HepG2 (cell line): ENCODE measurements around the gene CLDND2. TPM values are rescaled to one million over a fixed set of nuclear protein-coding genes. Genes with fewer than 3 reads are reported as not detected.

Experiments
- ATAC-seq: fragments of 200-7000 bp; cut with Tn5 transposase; 3 replicates; pipeline ENCODE4 v1.9.1; 2020; ENCODE audit warnings: mild to moderate bottlenecking, moderate library complexity
- BruUV-seq: library from RNA; stranded (reverse); fragments of 400-500 nt; replicated peaks from 2 replicates; lab custom pipeline; 2021; lab: Mats Ljungman, UMichigan
- CTCF ChIA-PET: fragments of 300-600 bp; formaldehyde crosslinking; extraction: SDS; loops from one replicate; lab custom pipeline; 2021; ENCODE audit warnings: low total read pairs, inconsistent platforms, low intra/inter-chr PET ratio; lab: Yijun Ruan, JAX
- POLR2A ChIA-PET: fragments of 350-600 bp; sonication (Branson Sonifier 250); formaldehyde crosslinking; loops from one replicate; lab custom pipeline; 2020; ENCODE audit warnings: antibody characterized with exemption, inconsistent platforms; lab: Yijun Ruan, JAX
- DNase-seq: peaks from one replicate; pipeline ENCODE4 v3.0.0-alpha.2; 2015; ENCODE audit warnings: low spot score
- FAIRE-seq: peaks from 3 replicates; lab custom pipeline; 2011; peaks lifted over from hg19 to GRCh38; lab: Jason Lieb, UNC
- H2AFZ ChIP-seq: one replicate; pipeline ENCODE4 v1.6.1; 2011; ENCODE audit warnings: low read length, inconsistent platforms
- H3K27ac ChIP-seq: fragments of 300-600 bp; 3 replicates; pipeline ENCODE4 v1.8.0; 2011; ENCODE audit warnings: mixed run types, mild to moderate bottlenecking, mixed read lengths, low read length, inconsistent platforms; ENCODE audit not compliant: insufficient read depth; ENCODE audit errors: extremely low read length
- H3K27me3 ChIP-seq, 2 experiments: fragments of 200-600 bp in 1 of 2; 2 replicates in 1 of 2; 3 replicates in 1 of 2; pipeline versions ENCODE4 v1.6.0 to v1.8.0; 2011; ENCODE audit warnings: low read length in 2 of 2, mild to moderate bottlenecking in 2 of 2, moderate library complexity in 2 of 2, inconsistent platforms in 1 of 2; ENCODE audit not compliant: insufficient read depth in 2 of 2, control insufficient read depth in 1 of 2
- H3K36me3 ChIP-seq, 2 experiments: fragments of 200-600 bp in 1 of 2; replicated peaks in 1 of 2; 2 replicates in 1 of 2; 3 replicates in 1 of 2; pipeline versions ENCODE4 v1.5.1 to v1.8.0; 2011; ENCODE audit warnings: low read length in 2 of 2, inconsistent platforms in 1 of 2; ENCODE audit not compliant: insufficient read depth in 2 of 2, control insufficient read depth in 1 of 2
- H3K4me1 ChIP-seq: 2 replicates; pipeline ENCODE4 v1.5.1; 2012; ENCODE audit warnings: low read length, inconsistent platforms; ENCODE audit not compliant: insufficient read depth
- H3K4me2 ChIP-seq: 2 replicates; pipeline ENCODE4 v1.6.0; 2011; ENCODE audit warnings: low read depth, low read length, inconsistent platforms
- H3K4me3 ChIP-seq, 3 experiments: fragments of 200-600 bp in 1 of 3; sonication (generic), shearing (Covaris generic) in 1 of 3; replicated peaks in 1 of 3; 2 replicates each; pipeline ENCODE4 v1.5.1; 2011 to 2016; ENCODE audit warnings: low read length in 3 of 3, inconsistent platforms in 2 of 3, low read depth in 2 of 3, mild to moderate bottlenecking in 2 of 3, control low read depth in 1 of 3, mixed read lengths in 1 of 3; ENCODE audit not compliant: insufficient read depth in 1 of 3
- H3K79me2 ChIP-seq: one replicate; pipeline ENCODE4 v1.6.1; 2011; ENCODE audit warnings: low read length, inconsistent platforms; ENCODE audit not compliant: insufficient read depth
- H3K9ac ChIP-seq: 2 replicates; pipeline ENCODE4 v1.6.0; 2011; ENCODE audit warnings: mild to moderate bottlenecking, low read depth, low read length, inconsistent platforms; ENCODE audit not compliant: insufficient read depth
- H3K9me3 ChIP-seq: 2 replicates; pipeline ENCODE4 v1.5.1; 2012; ENCODE audit warnings: mild to moderate bottlenecking, low read length
- H4K20me1 ChIP-seq: 2 replicates; pipeline ENCODE4 v1.6.0; 2011; ENCODE audit warnings: inconsistent platforms, mild to moderate bottlenecking, low read length, moderate library complexity; ENCODE audit not compliant: insufficient read depth
- BRCA1 ChIP-seq: sonication (generic); formaldehyde crosslinking; IDR thresholded peaks from 2 replicates; pipeline ENCODE4 v1.4.0; 2020; ENCODE audit warnings: missing genetic modification reagents
- DNMT1 ChIP-seq: sonication (generic); formaldehyde crosslinking; IDR thresholded peaks from 2 replicates; pipeline ENCODE4 v1.5.1; 2020; ENCODE audit warnings: mild to moderate bottlenecking, missing genetic modification reagents
- MIER2 ChIP-seq: IDR thresholded peaks from 2 replicates; pipeline ENCODE4 v1.6.1; 2016; ENCODE audit warnings: missing biosample characterization, missing genetic modification reagents
- RORA ChIP-seq: sonication (generic); formaldehyde crosslinking; IDR thresholded peaks from 2 replicates; pipeline ENCODE4 v1.5.0; 2020; ENCODE audit warnings: mild to moderate bottlenecking, missing genetic modification reagents, moderate library complexity
- SIN3A ChIP-seq: IDR thresholded peaks from 2 replicates; pipeline ENCODE4 v1.6.1; 2011; ENCODE audit warnings: low read depth, mild to moderate bottlenecking, control low read depth, low read length, borderline replicate concordance
- ZBTB40 ChIP-seq, 2 experiments: fragments of 450-650 bp in 1 of 2; sonication (generic) in 1 of 2; formaldehyde crosslinking in 1 of 2; IDR thresholded peaks; 2 replicates each; pipeline versions ENCODE4 v1.6.1 to v1.8.0; 2016 to 2022; ENCODE audit warnings: antibody characterized with exemption in 1 of 2, mild to moderate bottlenecking in 1 of 2, missing genetic modification reagents in 1 of 2
- ZFP41 ChIP-seq: sonication (generic); formaldehyde crosslinking; IDR thresholded peaks from 2 replicates; pipeline ENCODE4 v1.4.0; 2020; ENCODE audit warnings: mild to moderate bottlenecking, missing genetic modification reagents, borderline replicate concordance
- ZNF160 ChIP-seq: sonication (generic); formaldehyde crosslinking; IDR thresholded peaks from 2 replicates; pipeline ENCODE4 v1.8.0; 2022; ENCODE audit warnings: mild to moderate bottlenecking, inconsistent platforms, missing genetic modification reagents
- ZNF570 ChIP-seq: sonication (generic); formaldehyde crosslinking; IDR thresholded peaks from 2 replicates; pipeline ENCODE4 v1.4.0; 2020; ENCODE audit warnings: mild to moderate bottlenecking, missing genetic modification reagents, borderline replicate concordance
- ZNF597 ChIP-seq: sonication (generic); formaldehyde crosslinking; IDR thresholded peaks from 2 replicates; pipeline ENCODE4 v1.5.0; 2020; ENCODE audit warnings: missing genetic modification reagents
- WGBS: methylation state at CpG from one replicate; pipeline ENCODE4 v1.1.6; 2017; ENCODE audit warnings: low lambda C conversion rate; 5-methylcytosine and 5-hydroxymethylcytosine counted together
- in situ Hi-C: cut with HindIII; loops from 2 replicates; pipeline ENCODE4 v1.10.0; 2017; ENCODE audit warnings: low pct_unique_long_range_greater_than_20kb; ENCODE audit not compliant: extremely low pct_ligation_motif_present
- intact Hi-C: fragments of 100-400 bp; cut with micrococcal nuclease; formaldehyde crosslinking; loops from one replicate; pipeline ENCODE4 v1.10.0; 2022; ENCODE audit not compliant: unreplicated experiment
- polyA plus RNA-seq, 8 experiments: library from polyadenylated mRNA; depleted of rRNA in 3 of 8; stranded (reverse) in 7 of 8; unstranded in 1 of 8; fragments of >200 nt; fragmentation: Illumina TruSeq in 4 of 8; extraction: Trizol in 4 of 8; gene quantifications; 2 replicates each; pipeline versions ENCODE4 v1.2.1 to v1.2.3, GENCODE V29; 2011 to 2016; ENCODE audit warnings: low read depth in 4 of 8, missing spikeins in 1 of 8, mixed read lengths in 1 of 8; ENCODE audit not compliant: insufficient read depth in 1 of 8
- total RNA-seq, 5 experiments: library from RNA; depleted of rRNA; stranded (reverse); fragments of >200 nt; fragmentation: Illumina TruSeq; extraction: Trizol; gene quantifications; 2 replicates each; pipeline ENCODE4 v1.2.3, GENCODE V29; 2016; ENCODE audit warnings: low read depth in 1 of 5

Gene CLDND2
- total and polyA plus RNA-seq, 2 of the 13 experiments (the other 11 are each of a cell fraction or from before 2014, with no cell fraction given) = 0.84 to 1.8 TPM

- no peak for TF ChIP-seq BRCA1 (CRISPR knock-in tag)
- TF ChIP-seq MIER2 = peak; percentile 85
- TF ChIP-seq ZFP41 (CRISPR knock-in tag) = no peak
- TF ChIP-seq ZNF160 (CRISPR knock-in tag) = no peak
- TF ChIP-seq ZNF597 (CRISPR knock-in tag) = no peak
- TF ChIP-seq DNMT1 = no peak
Measured at GRCh38 chr19:51318687-51319648, 49.8 kb downstream of the CLDND2 start (continued).

GRCh38 chr19:51317968-51318367, 50.8 kb downstream of the CLDND2 start:
- ATAC-seq = no peak
- BruUV-seq = no TSS peak
- no peak overlapping the region for H3K4me2 ChIP-seq
- no peak for DNase-seq
- no peak overlapping the region for H2AFZ ChIP-seq
- H3K9me3 ChIP-seq = no peaks in the 10 kb centered on the region
- H3K9ac ChIP-seq = no peak overlapping the region
- H3K36me3 ChIP-seq = no peaks in the 10 kb centered on the region
- H3K4me1 ChIP-seq = peaks cover 18% of the 10 kb centered on the region
- no peak overlapping the region for H3K4me3 ChIP-seq
- ChIA-PET CTCF (no interaction called here), POLR2A (no interaction called here)
- H3K27me3 ChIP-seq = peaks cover 0 to 20% of the 10 kb centered on the region in 2 experiments; a peak in 3 of 5 replicates
- no peak for FAIRE-seq
- 0% methylated on average over 1 of the region's 1 CpG for WGBS
- in situ Hi-C loops = no loop called here
- no peaks in the 10 kb centered on the region for H4K20me1 ChIP-seq
- no peak overlapping the region for H3K27ac ChIP-seq
- no peaks in the 10 kb centered on the region for H3K79me2 ChIP-seq
- intact Hi-C loops = no loop called here
- TF ChIP-seq ZNF570 (CRISPR knock-in tag) (no peak), RORA (CRISPR knock-in tag) (no peak), ZBTB40 (IDR thresholded peaks at IDR 0.05) (no peak), ZBTB40 (CRISPR knock-in tag; IDR thresholded peaks at IDR 0.05) (no peak), SIN3A (no peak)
